IMR-90 (cell line): Measurements from ENCODE around the gene NDRG2. TPM values are rescaled to one million over a fixed set of nuclear protein-coding genes. Genes with fewer than 3 reads are reported as not detected.

Source experiments
- ATAC-seq: fragments of 200-7000 bp; cut with Tn5 transposase; 2 replicates; pipeline ENCODE4 v1.9.1; 2020; ENCODE audit warnings: low read depth, mild to moderate bottlenecking, moderate library complexity
- BruUV-seq: library from RNA; stranded (reverse); fragments of 400-500 nt; replicated peaks from 2 replicates; lab custom pipeline; 2021; lab: Mats Ljungman, UMichigan
- CTCF ChIA-PET: fragments of 300-600 bp; formaldehyde crosslinking; extraction: SDS; loops from one replicate; lab custom pipeline; 2021; ENCODE audit warnings: antibody characterized with exemption; lab: Yijun Ruan, JAX
- POLR2A ChIA-PET: fragments of 300-600 bp; sonication (Branson Sonifier 250); formaldehyde crosslinking; loops from one replicate; lab custom pipeline; 2022; ENCODE audit warnings: antibody characterized with exemption; ENCODE audit not compliant: unreplicated experiment; lab: Charles Lee
- DNase-seq: peaks from one replicate; pipeline ENCODE4 v3.0.0; 2013
- H2AFZ ChIP-seq: replicated peaks from 2 replicates; pipeline ENCODE3; 2013; ENCODE audit warnings: low read length, mild to moderate bottlenecking; ENCODE audit not compliant: poor library complexity
- H2AK5ac ChIP-seq: 2 replicates; pipeline ENCODE4 v1.6.1; 2013; ENCODE audit warnings: low read depth, low read length, inconsistent platforms
- H2AK9ac ChIP-seq: replicated peaks from 2 replicates; pipeline ENCODE3; 2013; ENCODE audit warnings: mild to moderate bottlenecking, low read depth, low read length, moderate library complexity; ENCODE audit not compliant: poor library complexity
- H2BK120ac ChIP-seq: 2 replicates; pipeline ENCODE4 v1.6.1; 2013; ENCODE audit warnings: low read depth, low read length, inconsistent platforms
- H2BK15ac ChIP-seq: 3 replicates; pipeline ENCODE4 v1.6.1; 2013; ENCODE audit warnings: low read depth, low read length, inconsistent platforms
- H2BK20ac ChIP-seq: 2 replicates; pipeline ENCODE4 v1.6.1; 2013; ENCODE audit warnings: low read depth, mild to moderate bottlenecking, inconsistent platforms, low read length, moderate library complexity
- H2BK5ac ChIP-seq: 2 replicates; pipeline ENCODE4 v1.6.1; 2013; ENCODE audit warnings: mild to moderate bottlenecking, low read depth, low read length, inconsistent platforms; ENCODE audit not compliant: poor library complexity, severe bottlenecking
- H3K14ac ChIP-seq: replicated peaks from 2 replicates; pipeline ENCODE4 v1.6.1; 2013; ENCODE audit warnings: low read depth, low read length, inconsistent platforms
- H3K18ac ChIP-seq: 2 replicates; pipeline ENCODE4 v1.6.1; 2013; ENCODE audit warnings: low read depth, low read length, control low read depth
- H3K23ac ChIP-seq: 2 replicates; pipeline ENCODE4 v1.6.1; 2013; ENCODE audit warnings: low read depth, low read length, inconsistent platforms
- H3K27ac ChIP-seq: 2 replicates; pipeline ENCODE4 v1.5.1; 2013; ENCODE audit warnings: mild to moderate bottlenecking, control low read depth, low read length; ENCODE audit not compliant: insufficient read depth
- H3K27me3 ChIP-seq: 2 replicates; pipeline ENCODE4 v1.6.1; 2013; ENCODE audit warnings: low read length; ENCODE audit not compliant: control insufficient read depth, insufficient read depth
- H3K36me3 ChIP-seq: 2 replicates; pipeline ENCODE4 v1.6.1; 2013; ENCODE audit warnings: low read length, mixed read lengths; ENCODE audit not compliant: control insufficient read depth, insufficient read depth
- H3K4ac ChIP-seq: 2 replicates; pipeline ENCODE4 v1.6.1; 2013; ENCODE audit warnings: low read depth, low read length, inconsistent platforms
- H3K4me1 ChIP-seq: 2 replicates; pipeline ENCODE4 v1.6.1; 2013; ENCODE audit warnings: low read length, mixed read lengths; ENCODE audit not compliant: control insufficient read depth, insufficient read depth
- H3K4me2 ChIP-seq: 2 replicates; pipeline ENCODE4 v1.6.1; 2013; ENCODE audit warnings: low read depth, mild to moderate bottlenecking, control low read depth, low read length, moderate library complexity
- H3K4me3 ChIP-seq: 2 replicates; pipeline ENCODE4 v1.5.1; 2013; ENCODE audit warnings: low read depth, mild to moderate bottlenecking, control low read depth, low read length, moderate library complexity; ENCODE audit not compliant: insufficient read depth
- H3K56ac ChIP-seq: 2 replicates; pipeline ENCODE4 v1.6.1; 2013; ENCODE audit warnings: low read length, inconsistent platforms; ENCODE audit not compliant: insufficient read depth; ENCODE audit errors: extremely low read depth
- H3K79me1 ChIP-seq, 2 experiments: 2 replicates each; pipeline ENCODE4 v1.6.1; 2013; ENCODE audit warnings: low read length in 2 of 2, inconsistent platforms in 1 of 2, low read depth in 1 of 2
- H3K9ac ChIP-seq: 2 replicates; pipeline ENCODE4 v1.6.1; 2013; ENCODE audit warnings: low read depth, low read length, control low read depth
- H3K9me1 ChIP-seq: 2 replicates; pipeline ENCODE4 v1.6.1; 2013; ENCODE audit warnings: low read length, inconsistent platforms; ENCODE audit not compliant: insufficient read depth
- H3K9me3 ChIP-seq: 2 replicates; pipeline ENCODE4 v1.6.1; 2013; ENCODE audit warnings: low read length; ENCODE audit not compliant: control insufficient read depth, insufficient read depth
- H4K20me1 ChIP-seq: 2 replicates; pipeline ENCODE4 v1.6.1; 2013; ENCODE audit warnings: low read length, inconsistent platforms; ENCODE audit not compliant: insufficient read depth
- H4K5ac ChIP-seq: 2 replicates; pipeline ENCODE4 v1.6.1; 2013; ENCODE audit warnings: mild to moderate bottlenecking, low read depth, low read length, control low read depth
- H4K8ac ChIP-seq, 2 experiments: 2 replicates each; pipeline ENCODE4 v1.6.1; 2013; ENCODE audit warnings: low read depth in 2 of 2, low read length in 2 of 2, control low read depth in 1 of 2, inconsistent platforms in 1 of 2
- H4K91ac ChIP-seq: 2 replicates; pipeline ENCODE4 v1.6.1; 2013; ENCODE audit warnings: low read depth, low read length, inconsistent platforms; ENCODE audit not compliant: insufficient read depth
- BHLHE40 ChIP-seq: fragments of 150-350 bp; IDR thresholded peaks from 2 replicates; pipeline ENCODE4 v1.6.1; 2016; ENCODE audit warnings: mild to moderate bottlenecking, low read depth, low read length
- CEBPB ChIP-seq: IDR thresholded peaks from 2 replicates; pipeline ENCODE4 v1.6.1; 2012; ENCODE audit warnings: low read depth, low read length, improper control_type of control experiment
- CHD1 ChIP-seq: IDR thresholded peaks from 2 replicates; pipeline ENCODE4 v1.6.1; 2012; ENCODE audit warnings: low read depth, low read length, improper control_type of control experiment
- ELK1 ChIP-seq: fragments of 150-350 bp; IDR thresholded peaks from 2 replicates; pipeline ENCODE4 v1.6.1; 2016; ENCODE audit warnings: low read depth, mild to moderate bottlenecking, low read length, moderate library complexity, borderline replicate concordance
- FOS ChIP-seq: fragments of 150-350 bp; IDR thresholded peaks from 2 replicates; pipeline ENCODE4 v1.6.1; 2016; ENCODE audit warnings: low read depth, low read length
- MAFK ChIP-seq: IDR thresholded peaks from 2 replicates; pipeline ENCODE4 v1.6.1; 2012; ENCODE audit warnings: low read depth, low read length, improper control_type of control experiment
- MXI1 ChIP-seq: IDR thresholded peaks from 2 replicates; pipeline ENCODE4 v1.6.1; 2012; ENCODE audit warnings: low read depth, mild to moderate bottlenecking, low read length, moderate library complexity, borderline replicate concordance
- NFE2L2 ChIP-seq: fragments of 150-350 bp; IDR thresholded peaks from 2 replicates; pipeline ENCODE4 v1.6.1; 2016; ENCODE audit warnings: low read depth, mild to moderate bottlenecking, low read length
- RAD21 ChIP-seq: IDR thresholded peaks from 2 replicates; pipeline ENCODE4 v1.6.1; 2012; ENCODE audit warnings: low read length, improper control_type of control experiment
- RCOR1 ChIP-seq: IDR thresholded peaks from 2 replicates; pipeline ENCODE4 v1.6.1; 2012; ENCODE audit warnings: mild to moderate bottlenecking, low read length, improper control_type of control experiment; ENCODE audit not compliant: insufficient replicate concordance
- RFX5 ChIP-seq: IDR thresholded peaks from 2 replicates; pipeline ENCODE4 v1.8.0; 2012; ENCODE audit warnings: low read depth, mild to moderate bottlenecking, low read length, moderate library complexity
- USF2 ChIP-seq: fragments of 150-350 bp; IDR thresholded peaks from 2 replicates; pipeline ENCODE4 v1.6.1; 2017; ENCODE audit warnings: mild to moderate bottlenecking, antibody characterized with exemption, low read length, low read depth
- WGBS, 2 experiments: methylation state at CpG; one replicate each; pipeline versions ENCODE4 v1.1.5 to v1.1.7; 2013; ENCODE audit warnings: missing lambda C conversion rate in 2 of 2; ENCODE audit not compliant: insufficient read length in 1 of 2; ENCODE audit errors: extremely low coverage in 2 of 2; 5-methylcytosine and 5-hydroxymethylcytosine counted together
- dilution Hi-C: fragments of 300-500 bp; cut with HindIII; formaldehyde crosslinking; loops from one replicate; pipeline ENCODE4 v1.14.3; 2018; ENCODE audit warnings: low sequenced_read_pairs; ENCODE audit not compliant: unreplicated experiment
- in situ Hi-C: fragments of 300-500 bp; cut with MboI; formaldehyde crosslinking; loops from 3 replicates; pipeline ENCODE4 v1.14.3; 2019; ENCODE audit warnings: low sequenced_read_pairs, inconsistent platforms, mixed read lengths
- intact Hi-C: fragments of 100-400 bp; cut with micrococcal nuclease; formaldehyde crosslinking; loops from 2 replicates; pipeline ENCODE4 v1.10.0; 2022
- polyA plus RNA-seq, 3 experiments: library from polyadenylated mRNA; depleted of rRNA; stranded (reverse); fragments of >200 nt; gene quantifications; 2 replicates each; pipeline ENCODE4 v1.2.3, GENCODE V29; 2012; ENCODE audit warnings: low replicate concordance in 1 of 3
- total RNA-seq: library from RNA; depleted of rRNA; stranded (reverse); fragments of >200 nt; gene quantifications from 2 replicates; pipeline ENCODE4 v1.2.3, GENCODE V29; 2012

NDRG2 gene
- total and polyA plus RNA-seq, 2 of the 4 experiments (the other 2 are of a cell fraction) = 0.36 to 1.5 TPM

GRCh38 chr14:21061347-21061668 is 36.4 kb upstream of the NDRG2 start:
- no peak overlapping the region for H2BK120ac ChIP-seq
- in situ Hi-C loops (no loop called here), intact Hi-C loops (no loop called here), dilution Hi-C loops (no loop called here)
- no peak overlapping the region for H2BK20ac ChIP-seq
- no peaks in the 10 kb centered on the region for H3K36me3 ChIP-seq
- no peaks in the 10 kb centered on the region for H3K27me3 ChIP-seq
- H4K8ac ChIP-seq = no peak overlapping the region
- no peak overlapping the region for H2AK5ac ChIP-seq
- H4K20me1 ChIP-seq = no peaks in the 10 kb centered on the region
- no peak overlapping the region for H3K23ac ChIP-seq
- H3K27ac ChIP-seq = no peak overlapping the region
- no peak overlapping the region for H3K56ac ChIP-seq
- no peak overlapping the region for H4K91ac ChIP-seq
- no peak for TF ChIP-seq MAFK
- TF ChIP-seq CEBPB = no peak
- TF ChIP-seq ELK1 = no peak
- TF ChIP-seq USF2 = no peak
- no peak for TF ChIP-seq RCOR1
- TF ChIP-seq FOS = no peak
- TF ChIP-seq MXI1 = no peak
- no peak for TF ChIP-seq NFE2L2
- TF ChIP-seq CHD1 = no peak
- TF ChIP-seq BHLHE40 = no peak
- no peak for TF ChIP-seq RFX5
- TF ChIP-seq RAD21 = no peak
- H2BK5ac ChIP-seq = no peak overlapping the region
- H3K4ac ChIP-seq = no peak overlapping the region
- H3K9me1 ChIP-seq = peaks cover 5% of the 10 kb centered on the region; the same call in 1 of the 2 replicates
- no peak overlapping the region for H2AK9ac ChIP-seq
- H3K14ac ChIP-seq = no peak overlapping the region
- no peak for DNase-seq
- no peak overlapping the region for H3K4me2 ChIP-seq
- H3K4me3 ChIP-seq = no peak overlapping the region
- H3K4me1 ChIP-seq = no peaks in the 10 kb centered on the region
- WGBS, 2 experiments = no CpG with 5 or more reads among the region's 3 CpGs
- ChIA-PET POLR2A (no interaction called here), CTCF (no interaction called here)
- no peak overlapping the region for H3K9ac ChIP-seq
- H4K5ac ChIP-seq = no peak overlapping the region
- no peak overlapping the region for H3K18ac ChIP-seq
- H3K9me3 ChIP-seq = no peaks in the 10 kb centered on the region
- no peak overlapping the region for H2BK15ac ChIP-seq
- no peak for ATAC-seq
- no peak overlapping the region for H2AFZ ChIP-seq
- H3K79me1 ChIP-seq = no peaks in the 10 kb centered on the region
- no TSS peak for BruUV-seq
